Effector CD8-positive, alpha-beta T cell (primary cell): ENCODE measurements around the gene DISC1.
A peak's percentile ranks its signal among the peaks of the same experiment; 100 is the strongest.
"Not testable (repeated sequence)": the region's sequence is repeated elsewhere in the genome, so short reads cannot be mapped to it uniquely, and the experiment has no call there.

Experiments
- DNase-seq: peaks from one replicate; lab custom pipeline; 2025; lab: John Stamatoyannopoulos, UW

The DISC1 gene

DNA sequence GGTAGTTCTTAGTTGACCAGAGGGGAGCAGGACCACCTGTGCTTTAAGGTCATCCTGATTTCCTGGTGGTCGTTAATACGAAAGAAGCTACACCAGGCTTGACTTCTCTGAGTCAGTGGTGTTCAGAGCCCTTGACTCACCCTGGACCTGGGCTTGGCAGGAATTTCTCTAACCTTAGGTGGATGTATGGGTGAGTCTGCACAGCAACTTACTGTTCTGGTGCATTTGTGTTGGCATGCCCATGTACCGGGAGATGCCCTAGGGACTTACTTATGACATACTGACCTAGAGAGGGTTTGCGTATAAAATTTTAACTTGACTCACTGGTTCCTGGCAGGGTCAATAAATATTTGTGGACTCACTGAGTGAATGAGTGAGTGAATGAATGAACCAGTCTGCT is 304.6 kb downstream of the DISC1 start:
- DNase-seq, result no peak

DNA sequence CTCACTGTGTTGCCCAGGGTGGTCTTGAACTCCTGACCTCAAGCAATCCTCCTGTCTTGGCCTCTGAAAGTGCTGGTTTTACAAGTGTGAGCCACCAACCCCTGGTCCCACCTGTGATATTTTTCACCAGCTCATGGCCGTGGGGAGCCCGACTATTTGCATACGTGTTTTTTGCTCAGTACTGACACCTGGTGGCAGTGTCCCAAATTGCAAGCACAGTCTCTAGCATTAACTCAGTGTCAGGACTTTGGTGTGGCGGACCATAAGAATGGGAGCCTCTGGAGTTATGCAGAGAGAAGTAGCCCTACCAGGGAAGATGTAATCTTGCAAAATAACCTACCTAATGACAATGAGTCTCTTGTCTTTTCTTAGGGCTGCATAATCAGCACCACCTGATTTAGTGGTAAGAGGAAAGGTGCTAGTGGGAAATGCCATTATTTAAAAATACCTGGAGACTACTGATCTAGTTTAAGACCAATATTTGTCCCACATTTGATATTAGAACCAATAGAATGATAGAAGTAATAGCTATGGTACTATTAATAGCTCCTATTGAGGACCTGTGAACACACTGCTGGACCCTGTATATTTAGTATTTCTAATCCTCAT is 305.4 kb downstream of the DISC1 start:
- DNase-seq, result peak; percentile 20

DNA sequence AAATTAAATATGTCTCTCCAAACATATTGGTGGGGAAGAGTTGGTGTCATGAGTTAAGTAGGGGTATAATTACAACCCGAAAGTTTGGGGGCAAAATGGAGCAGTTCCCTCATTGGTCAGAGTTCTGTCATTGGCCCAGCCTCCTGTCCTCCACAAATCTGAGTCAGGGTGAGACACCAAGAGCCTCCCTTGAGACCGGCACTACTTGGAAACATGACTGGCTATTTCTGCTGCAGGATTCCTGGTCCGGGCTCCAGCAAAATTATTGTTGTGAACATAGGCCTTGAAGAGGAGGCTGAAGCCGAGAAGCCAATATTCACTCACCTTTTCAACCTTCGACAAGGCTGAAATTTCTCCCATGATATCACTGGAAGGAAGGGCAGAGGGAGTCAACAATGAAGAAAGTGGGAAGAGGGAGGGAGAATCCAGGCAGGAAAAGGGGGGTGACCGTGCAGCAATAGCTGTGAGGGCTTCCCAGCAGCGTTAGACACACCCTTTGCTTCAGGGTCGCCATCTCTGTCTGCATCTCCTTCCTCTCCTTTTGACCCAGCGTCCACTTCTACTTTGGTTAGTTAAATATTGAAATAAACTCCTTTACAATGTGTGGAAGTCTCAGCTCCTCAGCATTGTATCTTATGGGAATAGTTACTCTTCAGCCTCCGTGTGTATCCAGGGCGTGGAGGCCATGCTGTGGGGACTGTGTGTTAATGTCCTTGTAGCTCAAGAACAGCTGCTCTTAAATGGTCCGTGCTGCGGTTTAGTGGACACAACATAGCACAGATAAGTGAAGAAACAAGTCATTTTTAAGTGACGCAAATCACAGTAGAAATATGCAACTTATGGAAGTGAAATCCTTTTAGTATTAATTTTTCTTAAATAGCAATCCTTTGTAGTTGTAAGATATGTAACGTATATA is 307.4 kb downstream of the DISC1 start:
- DNase-seq, result no peak

DNA sequence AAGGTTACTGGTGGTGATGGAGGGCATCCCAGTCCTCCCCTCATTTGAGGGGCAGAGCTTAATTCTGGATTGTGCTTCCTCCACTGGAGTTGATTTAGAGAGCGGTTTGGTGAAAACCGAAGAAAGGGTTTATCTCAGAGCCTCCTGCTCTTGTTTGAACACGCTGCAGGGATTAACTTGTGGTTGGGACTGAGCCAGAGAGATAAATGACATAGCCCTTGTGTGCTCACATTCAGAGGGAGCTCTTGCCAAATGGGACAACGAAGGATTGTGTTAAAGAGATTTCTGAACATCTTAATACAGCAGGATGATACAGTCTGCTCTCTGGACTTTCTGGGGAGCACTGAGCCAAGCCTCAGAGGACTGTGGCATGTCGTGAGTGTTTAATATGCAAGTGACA is 308.2 kb downstream of the DISC1 start:
- no peak for DNase-seq

DNA sequence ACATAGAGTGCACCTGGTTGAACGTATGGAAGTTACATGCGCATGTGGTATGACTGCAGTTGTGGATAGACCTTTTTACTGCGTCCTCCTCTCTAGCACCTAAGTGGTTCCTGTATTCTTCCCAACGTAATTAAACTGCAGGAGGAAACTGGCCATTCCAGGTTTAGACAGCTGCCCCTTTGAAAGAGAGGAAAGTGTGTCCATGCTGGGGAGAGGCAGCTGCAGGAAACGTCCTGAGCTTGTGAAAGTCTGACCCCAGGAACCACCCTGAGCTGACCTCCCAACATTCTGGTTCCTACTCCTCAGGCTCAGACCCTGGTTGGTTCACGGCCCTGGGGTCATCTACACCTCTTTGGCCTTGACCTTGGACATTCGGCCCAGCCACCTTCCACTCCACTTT is 309.3 kb downstream of the DISC1 start:
- DNase-seq, result no peak

DNA sequence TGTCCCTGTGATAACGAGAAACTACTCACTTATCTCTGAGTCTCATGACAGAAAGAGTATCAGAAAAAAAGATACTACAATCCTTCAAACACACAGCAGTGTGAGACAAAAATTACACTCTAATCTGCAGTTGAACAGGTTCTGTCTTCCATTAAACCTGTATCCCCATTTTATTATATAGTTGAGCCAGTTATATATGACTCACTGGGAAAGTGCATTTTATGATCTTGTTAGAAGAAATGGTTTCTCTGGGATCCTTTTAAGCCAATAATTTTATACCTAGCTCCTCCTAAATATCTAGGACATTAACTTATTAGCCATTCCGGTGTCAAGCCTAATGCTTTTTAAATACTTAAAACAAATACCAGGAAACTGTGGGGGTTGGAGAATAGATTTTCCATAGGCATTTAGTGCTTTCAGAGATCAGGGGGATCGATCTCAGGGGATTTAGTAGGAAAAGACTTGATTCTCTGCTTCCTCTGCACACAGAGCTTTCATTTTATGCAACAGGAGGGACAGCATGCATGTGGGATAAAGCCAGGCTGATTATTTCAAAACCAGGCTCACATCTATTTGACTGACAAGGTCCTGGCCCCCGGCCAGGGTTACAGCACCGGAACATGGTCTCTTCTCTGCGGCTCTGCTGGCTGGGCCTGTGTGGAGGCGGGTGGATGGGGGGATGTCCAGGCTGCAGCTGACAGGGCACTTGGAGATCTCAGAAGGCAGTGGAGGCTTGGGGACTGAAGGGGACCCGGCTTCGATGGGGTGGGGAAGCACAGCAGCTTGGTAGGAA is 310.6 kb downstream of the DISC1 start:
- no peak for DNase-seq

DNA sequence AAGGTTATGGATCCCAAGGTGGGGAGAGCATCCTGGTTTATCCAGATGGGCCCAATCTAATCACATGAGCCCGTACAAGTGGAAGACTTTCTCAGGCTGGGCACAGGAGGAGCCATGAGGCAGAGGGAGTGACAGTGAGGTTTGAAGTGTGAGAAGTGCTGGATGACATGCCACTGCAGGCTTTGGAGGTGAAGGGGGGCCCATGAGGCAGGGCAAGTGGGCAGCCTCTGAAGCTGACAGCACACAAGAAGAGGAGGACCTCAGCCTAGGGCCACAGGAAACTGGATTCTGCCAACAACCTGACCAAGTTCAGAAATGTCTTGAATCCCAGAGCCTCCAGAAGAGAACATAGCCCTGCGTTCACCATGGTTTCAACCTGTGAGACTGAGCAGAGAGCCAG is 311.6 kb downstream of the DISC1 start:
- no peak for DNase-seq

DNA sequence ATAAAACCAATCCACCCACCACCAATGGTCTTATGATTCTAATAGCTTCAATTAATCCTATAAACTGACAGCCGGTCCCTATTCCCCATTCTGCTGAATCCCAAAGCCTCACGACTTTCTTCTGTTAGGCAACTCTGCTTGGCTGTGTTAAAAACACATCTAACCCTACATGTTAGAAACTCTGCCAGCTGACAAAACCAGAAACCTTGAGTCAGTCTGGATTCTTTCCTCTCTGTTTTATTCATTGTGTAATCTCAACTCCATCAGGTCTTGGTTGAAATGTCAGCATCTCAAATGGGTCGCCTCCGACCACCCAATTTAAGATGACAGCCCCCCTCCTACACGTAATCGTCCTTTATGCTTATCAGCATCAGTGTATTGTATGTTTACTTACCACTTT is 312.1 kb downstream of the DISC1 start:
- DNase-seq, result no peak

DNA sequence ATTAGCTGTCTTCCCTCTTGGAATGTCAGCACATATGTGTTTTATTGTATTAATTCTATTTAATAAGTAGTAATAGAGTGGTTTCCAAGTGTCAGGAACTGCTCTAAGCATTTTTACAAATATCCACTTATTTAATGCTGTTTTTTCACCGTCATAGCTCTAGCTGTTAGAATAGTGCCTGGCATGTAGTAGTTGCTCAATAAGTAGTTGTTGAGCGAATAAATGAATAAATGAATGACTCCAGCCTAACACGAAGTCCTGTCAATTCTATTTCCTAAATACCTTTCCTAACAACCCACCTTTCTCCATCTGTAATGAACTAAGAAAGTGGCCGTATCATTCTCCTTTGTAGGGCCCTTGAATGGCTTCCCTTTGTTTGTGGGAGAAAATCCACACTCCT is 312.5 kb downstream of the DISC1 start:
- DNase-seq, result no peak

DNA sequence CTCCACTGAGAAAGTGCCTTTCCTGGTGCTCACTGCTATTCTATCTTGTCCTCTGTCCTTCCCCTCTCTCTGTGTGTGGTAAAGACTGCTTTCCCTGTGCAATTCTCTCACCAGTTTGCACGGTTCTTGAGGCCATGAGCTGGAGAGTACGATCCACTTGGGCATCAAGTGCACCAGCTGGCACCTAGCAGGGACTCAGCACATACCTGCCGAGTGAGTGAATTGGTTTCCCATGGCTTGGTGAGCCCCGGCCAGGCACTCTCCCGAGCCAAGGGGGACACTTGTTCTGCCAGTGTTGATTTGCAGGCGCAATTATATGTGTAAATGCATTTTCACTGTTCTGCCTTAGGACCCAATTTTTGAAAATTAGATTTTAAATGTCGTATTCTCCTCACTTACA is 313.5 kb downstream of the DISC1 start:
- DNase-seq, result no peak

DNA sequence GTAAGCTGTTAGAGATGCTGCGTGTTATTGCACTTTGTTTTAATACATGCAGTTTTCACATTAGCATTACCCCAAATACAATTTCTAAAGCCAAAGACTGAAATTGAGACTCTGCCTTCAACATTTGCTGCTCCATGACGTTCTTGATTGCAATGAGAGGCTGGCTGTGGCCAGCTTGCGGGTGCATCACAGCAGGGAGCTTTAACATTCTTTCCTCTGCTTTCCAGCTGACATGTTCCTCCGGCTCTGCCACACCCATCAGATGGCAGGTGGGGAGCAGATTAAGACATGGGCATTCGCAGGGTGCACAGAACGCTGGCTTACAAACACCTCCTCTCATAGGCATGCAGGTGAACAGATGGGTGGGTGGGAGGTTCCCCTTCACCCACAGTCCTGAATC is 314.1 kb downstream of the DISC1 start:
- DNase-seq, result no peak

DNA sequence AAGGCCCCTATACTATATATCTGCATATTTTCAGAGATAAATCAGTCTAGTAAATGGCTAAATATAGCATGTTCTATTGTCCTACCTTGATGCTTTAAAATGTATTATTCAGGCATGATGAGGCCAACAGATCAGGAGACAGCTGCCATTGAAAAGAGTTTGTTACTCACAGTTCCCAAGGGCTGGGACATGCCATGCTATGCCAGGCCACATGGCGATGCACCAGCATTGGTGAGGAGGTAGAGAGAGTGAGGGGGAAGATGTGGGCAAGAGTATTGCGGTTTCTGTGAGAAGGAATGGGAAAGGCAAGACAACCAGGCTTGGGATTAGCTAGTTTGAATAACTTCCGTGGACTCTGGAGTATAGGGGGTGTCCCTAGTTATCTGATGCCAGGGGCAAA is 316.5 kb downstream of the DISC1 start:
- no peak for DNase-seq

DNA sequence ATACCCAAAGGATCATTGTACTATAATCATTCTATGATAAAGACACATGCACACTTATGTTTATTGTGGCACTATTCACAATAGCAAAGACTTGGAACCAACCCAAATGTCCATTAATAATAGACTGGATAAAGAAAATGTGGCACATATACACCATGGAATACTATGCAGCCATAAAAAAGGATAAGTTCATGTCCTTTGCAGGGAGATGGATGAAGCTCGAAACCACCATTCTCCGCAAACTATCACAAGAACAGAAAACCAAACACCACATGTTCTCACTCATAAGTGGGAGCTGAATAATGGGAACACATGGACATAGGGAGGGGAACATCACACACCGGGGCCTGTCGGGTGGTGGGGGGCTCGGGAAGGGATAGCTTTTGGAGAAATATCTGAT is 321.5 kb downstream of the DISC1 start:
- not testable (repeated sequence) for DNase-seq

DNA sequence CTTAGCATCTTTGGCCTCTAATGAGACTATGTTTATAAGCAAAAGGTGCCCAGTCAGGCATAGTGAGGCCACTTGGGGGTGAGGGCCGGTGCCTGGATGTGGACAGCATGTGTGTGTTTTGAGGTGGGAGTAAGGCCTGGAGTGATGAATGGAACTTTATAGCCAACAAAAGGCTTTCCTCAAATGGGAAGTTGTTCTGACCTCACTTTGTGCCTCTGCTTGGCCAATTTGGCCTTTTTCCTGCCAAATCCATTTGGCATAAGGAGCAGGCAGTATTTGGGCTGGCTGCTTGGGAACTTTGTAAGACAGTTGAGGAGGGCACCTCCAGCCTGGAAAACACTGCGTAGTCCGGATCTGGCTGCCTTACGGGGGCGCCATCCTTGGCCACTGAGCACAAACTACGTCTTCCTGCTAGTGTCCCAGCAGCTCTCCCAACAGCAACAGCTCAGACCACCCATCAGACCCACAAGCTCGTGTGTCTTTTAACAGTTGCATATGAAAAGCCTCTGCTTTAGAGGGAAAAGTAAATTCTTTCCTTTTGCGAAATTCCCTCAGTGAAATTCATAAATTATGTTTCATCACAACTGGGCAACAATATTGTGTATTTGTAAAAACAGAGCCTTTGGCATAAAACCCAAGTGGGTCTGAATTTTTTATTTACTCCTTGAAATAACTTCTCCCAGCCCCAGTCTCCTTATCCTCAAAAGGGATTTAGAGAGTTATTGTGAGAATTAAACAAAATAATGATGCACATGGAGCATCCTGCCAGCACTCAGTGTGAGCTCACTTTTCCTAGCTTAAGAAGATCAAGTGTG is 322.9 kb downstream of the DISC1 start:
- DNase-seq, result no peak

DNA sequence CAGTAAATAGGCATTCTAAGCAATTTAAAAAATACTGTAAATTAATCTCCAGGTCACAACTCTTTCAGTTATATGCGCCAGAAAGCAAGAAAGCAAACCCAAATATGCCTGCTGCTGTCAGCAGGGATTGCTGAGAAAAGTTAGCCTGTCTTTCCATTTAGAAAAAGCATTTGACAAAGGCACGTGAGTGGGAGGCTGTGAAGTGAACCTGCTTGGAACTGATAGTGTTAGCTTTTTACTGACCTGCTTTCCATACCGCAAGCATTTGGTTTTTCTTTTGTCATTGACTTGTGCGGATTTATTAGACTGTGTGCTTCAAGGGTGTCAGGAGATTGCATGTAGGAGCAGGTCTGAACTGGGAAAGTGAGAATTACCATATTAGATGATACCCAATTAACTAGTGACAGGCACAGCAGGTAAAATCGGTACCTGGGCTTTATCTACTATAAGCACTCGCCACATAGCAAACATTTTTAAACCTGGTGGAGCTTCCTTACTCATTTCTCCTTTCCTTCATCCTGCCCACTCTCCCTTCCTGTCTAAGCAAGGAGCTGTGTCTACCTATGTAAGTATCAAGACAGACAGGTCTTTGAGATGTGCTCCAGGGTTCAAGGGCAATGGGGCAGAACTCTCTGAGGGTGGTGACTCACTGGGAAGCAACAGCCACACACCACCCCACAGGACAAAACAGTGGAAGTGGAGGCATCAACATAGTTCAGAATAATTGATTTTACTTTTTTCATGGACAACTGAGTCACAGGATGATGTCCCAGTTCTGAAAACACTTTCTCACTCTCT is 323.9 kb downstream of the DISC1 start:
- DNase-seq, result no peak

DNA sequence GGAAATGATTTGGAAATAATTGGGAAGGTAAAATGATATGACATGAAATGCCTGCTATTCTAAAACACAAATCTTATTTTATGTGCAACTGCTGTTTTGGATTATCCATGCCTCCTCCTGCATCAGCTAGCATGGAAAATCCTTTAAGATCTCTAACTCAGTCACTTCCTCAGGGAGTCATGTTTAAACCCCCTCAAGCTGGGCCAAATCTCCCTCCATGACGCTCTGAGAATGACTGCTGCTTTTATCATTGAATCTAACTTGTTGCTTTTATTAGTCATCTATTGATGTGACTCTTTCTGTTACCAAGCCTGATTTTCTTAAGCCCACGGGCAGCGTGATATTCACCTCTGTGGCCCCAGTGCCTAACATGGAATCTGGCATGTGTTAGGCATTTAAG is 324.8 kb downstream of the DISC1 start:
- DNase-seq, result no peak

DNA sequence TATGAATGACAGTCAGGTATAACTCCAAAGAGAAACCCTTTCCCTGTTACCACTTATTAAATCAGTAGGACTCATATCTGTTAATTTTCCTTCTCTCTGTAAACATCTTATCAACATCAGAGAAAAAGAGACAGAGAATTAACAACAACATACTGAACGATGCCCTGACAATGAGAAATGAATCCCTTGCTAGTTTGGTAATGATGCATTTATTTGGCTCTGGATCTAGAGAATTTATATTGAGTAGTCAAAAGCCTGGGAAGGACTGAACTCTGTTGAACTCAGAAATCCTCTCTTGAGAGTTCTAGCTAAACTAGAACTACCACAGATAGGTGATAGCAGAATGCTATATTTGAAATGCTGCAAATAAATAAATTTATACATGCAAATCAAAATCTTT is 325.6 kb downstream of the DISC1 start:
- no peak for DNase-seq

DNA sequence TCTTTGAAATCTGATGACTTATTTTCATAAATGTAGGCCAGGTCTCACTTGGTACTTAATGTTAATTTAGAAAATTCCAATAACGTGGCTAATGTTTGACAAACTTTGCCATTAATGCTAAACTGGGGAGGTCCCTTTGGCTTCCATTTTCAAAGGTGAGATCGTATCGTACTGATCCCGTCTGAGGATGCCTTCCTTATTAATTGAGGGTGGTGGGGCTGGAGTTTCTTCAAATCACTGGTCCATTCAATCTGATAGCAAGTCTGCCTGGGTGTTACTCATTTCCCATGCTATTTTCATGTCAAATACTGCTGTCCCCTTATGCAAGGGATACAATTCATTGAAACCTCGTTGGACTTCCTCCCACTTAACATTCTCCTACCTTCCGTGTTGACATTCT is 327.1 kb downstream of the DISC1 start:
- no peak for DNase-seq

DNA sequence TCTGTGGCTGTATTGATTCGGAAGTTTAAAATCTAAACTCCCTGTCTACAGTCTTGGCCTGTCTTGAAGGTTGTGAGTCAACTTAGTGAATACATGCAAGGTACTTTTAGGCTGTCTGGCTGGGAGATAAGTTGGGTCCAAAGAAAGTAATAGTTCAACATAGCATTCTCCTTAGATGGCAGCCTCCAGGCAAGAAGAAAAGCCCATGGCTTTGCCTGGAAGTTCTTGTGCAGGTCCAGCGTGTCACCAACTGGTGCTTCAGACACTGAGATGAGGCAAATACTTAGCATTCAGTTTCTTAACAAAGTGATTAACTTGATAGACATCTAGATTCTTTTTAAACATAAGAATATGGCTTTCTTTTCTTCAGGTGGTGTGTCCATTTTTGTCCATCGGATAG is 328.2 kb downstream of the DISC1 start:
- DNase-seq, result no peak

DNA sequence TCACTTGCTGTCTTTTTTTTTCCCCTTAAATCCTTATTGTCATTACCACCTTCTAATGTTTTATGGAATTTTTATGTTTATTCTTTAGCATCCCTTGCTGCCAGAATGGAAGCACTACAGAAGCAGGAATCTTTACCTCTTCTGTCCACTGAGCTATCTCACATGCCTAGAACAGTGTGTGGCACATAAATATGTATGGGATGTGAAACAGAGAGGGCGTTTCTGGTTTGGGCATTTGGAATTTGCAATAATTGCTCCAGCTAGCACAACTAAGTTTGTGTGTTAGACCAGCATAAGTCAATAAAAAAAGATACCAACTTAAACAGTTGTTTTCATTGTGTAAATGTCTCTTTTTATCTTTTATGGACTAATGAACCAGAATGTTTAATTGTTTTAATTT is 330.8 kb downstream of the DISC1 start:
- no peak for DNase-seq

DNA sequence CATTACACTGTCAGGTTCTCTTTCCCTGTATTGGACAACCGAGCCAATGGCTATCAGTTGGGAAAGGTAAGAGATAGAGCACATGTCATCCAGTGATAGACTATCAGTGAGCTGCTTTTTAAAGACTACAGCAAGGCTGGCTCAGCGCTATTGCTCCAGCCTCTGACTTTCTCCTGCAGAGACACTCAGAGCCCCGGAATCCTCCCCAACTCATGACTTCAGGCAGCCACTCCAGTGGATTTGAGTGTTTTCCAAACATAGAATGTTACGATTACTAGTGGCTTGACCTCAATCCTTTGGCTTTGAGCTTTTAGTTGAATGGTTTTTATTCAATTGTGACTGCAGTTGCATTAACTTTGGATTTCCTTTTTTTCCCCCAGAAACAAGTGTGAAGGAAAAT is 331.9 kb downstream of the DISC1 start:
- DNase-seq, result no peak
